ENCODE data around the gene LRRC36. TPM values are rescaled to one million over a fixed set of nuclear protein-coding genes. Genes with fewer than 3 reads are reported as not detected.
A peak's percentile ranks its signal among the peaks of the same experiment; 100 is the strongest.

The LRRC36 gene
- total RNA-seq, 4 donors from 2014 or later, result 0.46 to 2.8 TPM; not detected in 2

GRCh38 chr16:67283039-67283825 is 43.4 kb upstream of the LRRC36 start:
- intact Hi-C loops (cut with DNase I; ENCODE audit: low total_unique reads), result no loop called here

DNA sequence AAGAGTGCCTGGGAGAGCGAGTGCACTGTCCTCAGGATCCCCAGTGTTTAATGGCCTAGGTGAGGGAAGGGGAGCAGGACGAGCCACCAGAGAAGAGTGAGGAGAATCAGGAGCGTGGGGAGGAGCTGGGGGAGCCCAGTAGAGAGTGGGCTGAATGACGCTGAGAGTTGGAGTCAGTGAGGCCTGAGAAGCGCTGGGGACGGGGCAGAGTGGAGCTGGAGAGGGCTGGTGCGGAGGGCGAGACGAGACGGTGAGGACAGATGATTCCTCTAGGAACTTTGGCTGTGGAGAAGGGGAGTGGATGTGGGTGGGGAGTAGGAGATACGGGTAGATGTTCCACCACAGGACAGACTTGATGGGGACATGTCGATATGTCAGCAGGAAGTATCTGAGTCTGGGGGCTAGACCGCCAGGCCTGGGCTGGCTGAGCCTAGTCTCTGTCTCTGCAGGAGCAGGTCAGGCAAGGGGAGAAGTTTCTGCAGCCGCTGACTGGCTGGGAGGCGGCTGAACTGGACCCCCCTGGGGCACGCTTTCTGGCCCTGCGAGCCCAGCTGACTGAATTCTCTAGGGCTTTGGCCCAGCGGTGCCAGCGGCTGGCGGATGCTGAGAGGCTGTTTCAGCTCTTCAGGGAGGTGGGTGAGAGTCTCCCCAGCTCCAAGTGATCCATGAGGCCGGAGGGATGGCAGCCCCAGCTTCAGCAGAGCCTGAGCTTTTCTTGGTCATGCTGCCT is 42.6 kb upstream of the LRRC36 start:
- intact Hi-C loops (cut with DNase I; ENCODE audit: low total_unique reads), result no loop called here
- H3K9me3 ChIP-seq, result no peaks in the 10 kb centered on the region
- no peak for DNase-seq
- no peaks in the 10 kb centered on the region for H3K36me3 ChIP-seq
- H3K4me3 ChIP-seq, result no peak overlapping the region
- no peaks in the 10 kb centered on the region for H3K4me1 ChIP-seq
- H3K27me3 ChIP-seq, result no peaks in the 10 kb centered on the region
- no peak overlapping the region for H3K27ac ChIP-seq
- TF ChIP-seq, protein P1, sequence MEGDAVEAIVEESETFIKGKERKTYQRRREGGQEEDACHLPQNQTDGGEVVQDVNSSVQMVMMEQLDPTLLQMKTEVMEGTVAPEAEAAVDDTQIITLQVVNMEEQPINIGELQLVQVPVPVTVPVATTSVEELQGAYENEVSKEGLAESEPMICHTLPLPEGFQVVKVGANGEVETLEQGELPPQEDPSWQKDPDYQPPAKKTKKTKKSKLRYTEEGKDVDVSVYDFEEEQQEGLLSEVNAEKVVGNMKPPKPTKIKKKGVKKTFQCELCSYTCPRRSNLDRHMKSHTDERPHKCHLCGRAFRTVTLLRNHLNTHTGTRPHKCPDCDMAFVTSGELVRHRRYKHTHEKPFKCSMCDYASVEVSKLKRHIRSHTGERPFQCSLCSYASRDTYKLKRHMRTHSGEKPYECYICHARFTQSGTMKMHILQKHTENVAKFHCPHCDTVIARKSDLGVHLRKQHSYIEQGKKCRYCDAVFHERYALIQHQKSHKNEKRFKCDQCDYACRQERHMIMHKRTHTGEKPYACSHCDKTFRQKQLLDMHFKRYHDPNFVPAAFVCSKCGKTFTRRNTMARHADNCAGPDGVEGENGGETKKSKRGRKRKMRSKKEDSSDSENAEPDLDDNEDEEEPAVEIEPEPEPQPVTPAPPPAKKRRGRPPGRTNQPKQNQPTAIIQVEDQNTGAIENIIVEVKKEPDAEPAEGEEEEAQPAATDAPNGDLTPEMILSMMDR (IDR thresholded peaks at IDR 0.05), result no peak
- no peak for TF ChIP-seq POLR2A (IDR thresholded peaks at IDR 0.05)

More at GRCh38 chr16:67283039-67283825, 43.4 kb upstream of the LRRC36 start:
- DNase-seq, result no peak
- H3K27ac ChIP-seq, result no peak overlapping the region
- no peaks in the 10 kb centered on the region for H3K27me3 ChIP-seq
- H3K9me3 ChIP-seq, result no peaks in the 10 kb centered on the region
- H3K4me3 ChIP-seq, result no peak overlapping the region
- H3K4me1 ChIP-seq, result peaks cover 0 to 4% of the 10 kb centered on the region in 2 donors
- TF ChIP-seq POLR2A (IDR thresholded peaks at IDR 0.05), result no peak
- TF ChIP-seq, protein P1 (IDR thresholded peaks at IDR 0.05), result no peak
- no peaks in the 10 kb centered on the region for H3K36me3 ChIP-seq

GRCh38 chr16:67284699-67285646 is 41.6 kb upstream of the LRRC36 start:
- TF ChIP-seq, protein P1 (IDR thresholded peaks at IDR 0.05), result peak in 1 of 4 experiments; percentile 20
- TF ChIP-seq POLR2A (IDR thresholded peaks at IDR 0.05), result no peak
- no peak overlapping the region for H3K4me3 ChIP-seq
- no peaks in the 10 kb centered on the region for H3K27me3 ChIP-seq
- no peak overlapping the region for H3K27ac ChIP-seq
- H3K36me3 ChIP-seq, result no peaks in the 10 kb centered on the region
- DNase-seq, result no peak
- H3K4me1 ChIP-seq, result no peaks in the 10 kb centered on the region
- intact Hi-C loops (cut with DNase I; ENCODE audit: low total_unique reads), result no loop called here
- H3K9me3 ChIP-seq, result no peaks in the 10 kb centered on the region

DNA sequence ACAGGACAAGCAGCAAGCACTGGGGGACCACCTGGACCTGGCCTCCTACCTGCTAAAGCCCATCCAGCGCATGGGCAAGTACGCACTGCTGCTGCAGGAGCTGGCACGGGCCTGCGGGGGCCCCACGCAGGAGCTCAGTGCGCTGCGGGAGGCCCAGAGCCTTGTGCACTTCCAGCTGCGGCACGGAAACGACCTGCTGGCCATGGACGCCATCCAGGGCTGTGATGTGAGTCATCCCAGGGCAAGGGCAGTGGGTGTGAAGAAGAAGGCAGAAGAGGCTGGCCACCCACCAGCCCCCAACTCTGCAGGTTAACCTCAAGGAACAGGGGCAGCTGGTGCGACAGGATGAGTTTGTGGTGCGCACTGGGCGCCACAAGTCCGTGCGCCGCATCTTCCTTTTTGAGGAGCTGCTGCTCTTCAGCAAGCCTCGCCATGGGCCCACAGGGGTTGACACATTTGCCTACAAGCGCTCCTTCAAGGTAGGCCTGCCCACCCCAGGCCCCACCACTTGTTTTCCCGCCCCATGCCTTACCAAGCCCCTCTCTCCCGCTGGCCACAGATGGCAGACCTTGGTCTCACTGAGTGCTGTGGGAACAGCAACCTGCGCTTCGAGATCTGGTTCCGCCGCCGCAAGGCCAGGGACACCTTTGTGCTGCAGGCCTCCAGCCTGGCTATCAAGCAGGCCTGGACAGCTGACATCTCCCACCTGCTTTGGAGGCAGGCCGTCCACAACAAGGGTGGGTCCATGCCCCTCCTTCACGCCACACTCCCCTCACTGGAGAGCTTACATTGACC is 40.0 kb upstream of the LRRC36 start:
- intact Hi-C loops (cut with DNase I; ENCODE audit: low total_unique reads), result no loop called here
- DNase-seq, result no peak
- H3K36me3 ChIP-seq, result no peaks in the 10 kb centered on the region

More for the DNA sequence above, 40.0 kb upstream of the LRRC36 start:
- TF ChIP-seq, protein P1 (IDR thresholded peaks at IDR 0.05), result no peak
- no peak for TF ChIP-seq POLR2A (IDR thresholded peaks at IDR 0.05)
- no peak overlapping the region for H3K4me3 ChIP-seq
- H3K27me3 ChIP-seq, result no peaks in the 10 kb centered on the region
- H3K27ac ChIP-seq, result no peak overlapping the region
- H3K9me3 ChIP-seq, result no peaks in the 10 kb centered on the region
- H3K4me1 ChIP-seq, result no peaks in the 10 kb centered on the region
